GM10266 (cell line): ENCODE results near the gene CASP10.

Source experiments
- DNase-seq: peaks from one replicate; pipeline ENCODE4 v3.0.0; 2012; ENCODE audit errors: extremely low spot score
- CTCF ChIP-seq: IDR thresholded peaks from 2 replicates; pipeline ENCODE4 v1.5.1; 2012; ENCODE audit warnings: mild to moderate bottlenecking, low read depth; ENCODE audit not compliant: control insufficient read depth, insufficient read depth; ENCODE audit errors: missing control alignments

The CASP10 gene

GRCh38 chr2:201261906-201262305 lies 79.0 kb downstream of the CASP10 start:
- no peak for TF ChIP-seq CTCF
- DNase-seq: no peak

GRCh38 chr2:201262718-201263117 lies 79.8 kb downstream of the CASP10 start:
- no peak for DNase-seq
- TF ChIP-seq CTCF: no peak

GRCh38 chr2:201263779-201264178 lies 80.8 kb downstream of the CASP10 start:
- TF ChIP-seq CTCF: no peak
- no peak for DNase-seq

- TF ChIP-seq CTCF: no peak
- no peak for DNase-seq
These were observed 81.7 kb downstream of the CASP10 start for GRCh38 chr2:201264472-201265173.

- no peak for TF ChIP-seq CTCF
- no peak for DNase-seq
These were observed 83.7 kb downstream of the CASP10 start for GRCh38 chr2:201266629-201267028.

- no peak for TF ChIP-seq CTCF
- DNase-seq: no peak
These were observed 84.5 kb downstream of the CASP10 start for GRCh38 chr2:201267278-201268030.

GRCh38 chr2:201269764-201270163 lies 86.8 kb downstream of the CASP10 start:
- no peak for DNase-seq
- TF ChIP-seq CTCF: no peak
